HCT116 (cell line): ENCODE data around the gene ABCB10. TPM values are rescaled to one million over a fixed set of nuclear protein-coding genes. Genes with fewer than 3 reads are reported as not detected.
"Not testable (repeated sequence)": the region's sequence is repeated elsewhere in the genome, so short reads cannot be mapped to it uniquely, and the experiment has no call there.

Source experiments
- ATAC-seq: fragments of 200-7000 bp; cut with Tn5 transposase; 2 replicates; pipeline ENCODE4 v1.9.1; 2020; ENCODE audit warnings: mild to moderate bottlenecking, moderate library complexity
- BruUV-seq: library from RNA; stranded (reverse); fragments of 400-500 nt; replicated peaks from 2 replicates; lab custom pipeline; 2021; lab: Mats Ljungman, UMichigan
- CTCF ChIA-PET: fragments of 300-600 bp; sonication (Branson Sonifier 250); formaldehyde crosslinking; loops from one replicate; lab custom pipeline; 2021; ENCODE audit warnings: antibody characterized with exemption; lab: Charles Lee
- POLR2A ChIA-PET: fragments of 300-600, 350-600 bp; sonication (Branson Sonifier 250); formaldehyde crosslinking; loops from one replicate; lab custom pipeline; 2021; ENCODE audit warnings: antibody characterized with exemption; lab: Charles Lee
- RAD21 ChIA-PET, 2 experiments: fragments of 300-600 bp; sonication (Branson Sonifier 250); formaldehyde crosslinking; loops; one replicate each; lab custom pipeline; 2023; ENCODE audit warnings: low total read pairs in 2 of 2; ENCODE audit not compliant: uncharacterized antibody in 2 of 2, unreplicated experiment in 2 of 2, low non-redundant PET in 1 of 2; lab: Charles Lee
- DNase-seq: peaks from one replicate; pipeline ENCODE4 v3.0.0-alpha.2; 2010; ENCODE audit warnings: low read depth, low spot score
- H2AFZ ChIP-seq: fragments of 200-600 bp; shearing (Covaris generic), sonication (generic); 2 replicates; pipeline ENCODE4 v1.6.1; 2017; ENCODE audit warnings: low read depth, mixed run types, mixed read lengths, antibody characterized with exemption, low read length; ENCODE audit not compliant: poor library complexity, severe bottlenecking
- H3K27ac ChIP-seq: 2 replicates; pipeline ENCODE4 v1.5.1; 2012; ENCODE audit warnings: low read depth, low read length
- H3K27me3 ChIP-seq: fragments of 200-600 bp; sonication (generic); 2 replicates; pipeline ENCODE4 v1.6.1; 2016; ENCODE audit warnings: mixed run types, low read length, mixed read lengths; ENCODE audit not compliant: insufficient read depth
- H3K36me3 ChIP-seq, 2 experiments: fragments of 200-500 bp in 1 of 2; fragments of 200-600 bp in 1 of 2; sonication (Bioruptor generic) in 1 of 2; sonication (generic) in 1 of 2; 2 replicates each; pipeline versions ENCODE4 v1.5.1 to v1.6.1; 2014 to 2016; ENCODE audit warnings: low read length in 2 of 2, inconsistent platforms in 1 of 2, mixed read lengths in 1 of 2, mixed run types in 1 of 2; ENCODE audit not compliant: insufficient read depth in 2 of 2, control insufficient read depth in 1 of 2
- H3K4me1 ChIP-seq, 2 experiments: fragments of 200-600 bp in 1 of 2; sonication (generic) in 1 of 2; 2 replicates each; pipeline versions ENCODE4 v1.5.1 to v1.6.1; 2012 to 2017; ENCODE audit warnings: low read length in 2 of 2, inconsistent platforms in 1 of 2, mild to moderate bottlenecking in 1 of 2, mixed read lengths in 1 of 2, mixed run types in 1 of 2, moderate library complexity in 1 of 2; ENCODE audit not compliant: insufficient read depth in 2 of 2, control insufficient read depth in 1 of 2
- H3K4me2 ChIP-seq: fragments of 200-600 bp; sonication (generic); 2 replicates; pipeline ENCODE4 v1.6.1; 2017; ENCODE audit warnings: mixed run types, low read length, mixed read lengths
- H3K4me3 ChIP-seq, 2 experiments: fragments of 200-600 bp in 1 of 2; sonication (generic) in 1 of 2; replicated peaks in 1 of 2; 2 replicates each; pipeline ENCODE4 v1.5.1; 2011 to 2016; ENCODE audit warnings: low read length in 2 of 2, control low read depth in 1 of 2, low read depth in 1 of 2, mild to moderate bottlenecking in 1 of 2, mixed read lengths in 1 of 2, mixed run types in 1 of 2
- H3K79me2 ChIP-seq: fragments of 200-600 bp; sonication (generic); 2 replicates; pipeline ENCODE4 v1.6.1; 2017; ENCODE audit warnings: mild to moderate bottlenecking, mixed run types, low read length, moderate library complexity, mixed read lengths; ENCODE audit not compliant: insufficient read depth
- H3K9ac ChIP-seq: fragments of 200-600 bp; sonication (generic); 2 replicates; pipeline ENCODE4 v1.6.1; 2016; ENCODE audit warnings: low read length, mixed read lengths
- H3K9me2 ChIP-seq: fragments of 200-600 bp; sonication (generic), shearing (Covaris generic); 2 replicates; pipeline ENCODE4 v1.6.1; 2017; ENCODE audit warnings: mixed run types, mild to moderate bottlenecking, moderate library complexity; ENCODE audit not compliant: insufficient read depth
- H3K9me3 ChIP-seq, 2 experiments: fragments of 200-500 bp in 1 of 2; fragments of 200-600 bp in 1 of 2; sonication (Bioruptor generic) in 1 of 2; sonication (generic) in 1 of 2; 2 replicates each; pipeline ENCODE4 v1.6.1; 2014 to 2017; ENCODE audit warnings: low read length in 2 of 2, mixed read lengths in 2 of 2, inconsistent platforms in 1 of 2, low read depth in 1 of 2, mild to moderate bottlenecking in 1 of 2, mixed run types in 1 of 2, moderate library complexity in 1 of 2; ENCODE audit not compliant: control insufficient read depth in 1 of 2, insufficient read depth in 1 of 2
- H4K20me1 ChIP-seq: fragments of 200-600 bp; sonication (generic), shearing (Covaris generic); 2 replicates; pipeline ENCODE4 v1.6.1; 2017; ENCODE audit warnings: mixed run types, mild to moderate bottlenecking, moderate library complexity; ENCODE audit not compliant: insufficient read depth
- CBX3 ChIP-seq: IDR thresholded peaks from 2 replicates; pipeline ENCODE4 v1.6.1; 2012; ENCODE audit warnings: low read depth
- EZH2phosphoT487 ChIP-seq: fragments of 200-600 bp; IDR thresholded peaks from 2 replicates; pipeline ENCODE4 v1.6.1; 2018; ENCODE audit warnings: antibody characterized with exemption, borderline replicate concordance
- JUND ChIP-seq: IDR thresholded peaks from 2 replicates; pipeline ENCODE4 v1.6.1; 2012
- POLR2A ChIP-seq: IDR thresholded peaks from 2 replicates; pipeline ENCODE4 v1.7.0; 2011; ENCODE audit warnings: borderline replicate concordance; ENCODE audit not compliant: insufficient read depth, insufficient read length; ENCODE audit errors: extremely low read depth
- SRF ChIP-seq: IDR thresholded peaks from 2 replicates; pipeline ENCODE4 v1.6.1; 2012; ENCODE audit warnings: low read depth
- YY1 ChIP-seq: IDR thresholded peaks from 2 replicates; pipeline ENCODE4 v1.6.1; 2011; ENCODE audit warnings: low read length, low read depth, moderate library complexity, mild to moderate bottlenecking; ENCODE audit not compliant: insufficient replicate concordance; ENCODE audit errors: extremely low read depth
- intact Hi-C: fragments of 100-400 bp; cut with micrococcal nuclease; formaldehyde crosslinking; loops from 2 replicates; pipeline ENCODE4 v1.10.0; 2022
- total RNA-seq: library from RNA; stranded (reverse); gene quantifications from one replicate; pipeline ENCODE4 v1.2.1, GENCODE V29; 2021; ENCODE audit not compliant: unreplicated experiment

Gene ABCB10
- total RNA-seq, 1 experiment from 2014 or later = 20.3 TPM

DNA sequence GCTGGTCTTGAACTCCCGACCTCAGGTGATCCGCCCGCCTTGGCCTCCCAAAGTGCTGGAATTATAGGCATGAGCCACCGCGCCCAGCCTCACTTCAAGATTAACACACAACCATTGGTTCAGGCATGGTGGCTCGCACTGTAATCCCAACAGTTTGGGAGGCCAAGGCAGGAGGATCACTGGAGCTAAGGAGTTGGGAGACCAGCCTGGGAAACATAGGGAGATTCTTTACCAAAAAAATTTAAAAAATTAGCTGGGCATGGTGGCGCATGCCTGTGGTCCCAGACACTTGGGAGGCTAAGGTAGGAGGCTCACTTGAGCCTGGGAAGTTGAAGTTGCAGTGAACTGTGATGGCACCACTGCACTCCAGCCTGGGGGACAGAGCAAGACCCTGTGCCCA lies 37.4 kb upstream of the ABCB10 start:
- CTCF ChIA-PET, H4K20me1 ChIP-seq, H3K9ac ChIP-seq, H3K4me1 ChIP-seq, H3K9me3 ChIP-seq, RAD21 ChIA-PET, H3K27me3 ChIP-seq, POLR2A ChIA-PET, H3K4me2 ChIP-seq, H3K4me3 ChIP-seq, H3K36me3 ChIP-seq, H2AFZ ChIP-seq, intact Hi-C loops, H3K9me2 ChIP-seq, DNase-seq, BruUV-seq, ATAC-seq, H3K27ac ChIP-seq: not testable (repeated sequence)
- H3K79me2 ChIP-seq = peaks cover 11% of the 10 kb centered on the region

- intact Hi-C loops = no loop called here
- ChIA-PET CTCF (no interaction called here), RAD21 (no interaction called here), POLR2A (no interaction called here)
- Histone ChIP-seq H3K4me3 (no peak overlapping the region), H3K9me3 (no peaks in the 10 kb centered on the region), H2AFZ (no peak overlapping the region), H3K9ac (no peak overlapping the region), H3K9me2 (no peaks in the 10 kb centered on the region), H4K20me1 (no peaks in the 10 kb centered on the region; the same call in 1 of the 2 replicates), H3K79me2 (peaks cover 10% of the 10 kb centered on the region), H3K27ac (no peak overlapping the region), H3K4me1 (no peaks in the 10 kb centered on the region), H3K36me3 (peaks cover 6 to 7% of the 10 kb centered on the region in 2 experiments; a peak in 3 of 4 replicates), H3K4me2 (no peak overlapping the region), H3K27me3 (no peaks in the 10 kb centered on the region)
- BruUV-seq = no TSS peak
- no peak for ATAC-seq
- DNase-seq = no peak
- TF ChIP-seq JUND = no peak
- TF ChIP-seq POLR2A = no peak
- no peak for TF ChIP-seq SRF
- no peak for TF ChIP-seq CBX3
- TF ChIP-seq YY1 = no peak
- no peak for TF ChIP-seq EZH2phosphoT487
Measured at GRCh38 chr1:229594227-229595008, 35.9 kb upstream of the ABCB10 start.
